GM18498 (cell line): ENCODE data around the gene AKIRIN2.

Experiments
- ATAC-seq: cut with Tn5 transposase; IDR thresholded peaks from one replicate; pipeline ENCODE4 v1.9.1; 2021; ENCODE audit warnings: mild to moderate bottlenecking, moderate library complexity; ENCODE audit not compliant: unreplicated experiment

The AKIRIN2 gene

GRCh38 chr6:87658516-87658915 lies 43.5 kb downstream of the AKIRIN2 start:
- no peak for ATAC-seq

GRCh38 chr6:87656857-87657256 lies 45.2 kb downstream of the AKIRIN2 start:
- peak; percentile 76 for ATAC-seq

- no peak for ATAC-seq
These were observed 46.2 kb downstream of the AKIRIN2 start for GRCh38 chr6:87655824-87656223.

- no peak for ATAC-seq
These were observed 47.1 kb downstream of the AKIRIN2 start for GRCh38 chr6:87654875-87655454.

- no peak for ATAC-seq
These were observed 47.9 kb downstream of the AKIRIN2 start for GRCh38 chr6:87654122-87654521.

- ATAC-seq, result no peak
These were observed 48.7 kb downstream of the AKIRIN2 start for GRCh38 chr6:87653074-87653962.

- no peak for ATAC-seq
These were observed 57.0 kb downstream of the AKIRIN2 start for GRCh38 chr6:87645080-87645479.

- no peak for ATAC-seq
These were observed 60.9 kb downstream of the AKIRIN2 start for GRCh38 chr6:87641065-87641692.

GRCh38 chr6:87639373-87639772 lies 62.7 kb downstream of the AKIRIN2 start:
- ATAC-seq, result no peak

GRCh38 chr6:87637106-87637505 lies 64.9 kb downstream of the AKIRIN2 start:
- ATAC-seq, result no peak

- ATAC-seq, result no peak
These were observed 65.7 kb downstream of the AKIRIN2 start for GRCh38 chr6:87636315-87636714.

GRCh38 chr6:87633851-87634250 lies 68.2 kb downstream of the AKIRIN2 start:
- no peak for ATAC-seq

GRCh38 chr6:87630746-87631145 lies 71.3 kb downstream of the AKIRIN2 start:
- ATAC-seq, result no peak

- no peak for ATAC-seq
These were observed 73.2 kb downstream of the AKIRIN2 start for GRCh38 chr6:87628881-87629280.

GRCh38 chr6:87628424-87628823 lies 73.6 kb downstream of the AKIRIN2 start:
- ATAC-seq, result no peak
